T-helper 2 cell (primary cell): ENCODE data around the gene CPSF4L.

ENCODE experiments used
- DNase-seq, 5 experiments: peaks; one replicate each; pipeline versions ENCODE4 v3.0.0 to v3.0.0-alpha.2; 2012 to 2022

Gene CPSF4L

GRCh38 chr17:73289549-73290254, 28.0 kb upstream of the CPSF4L start:
- no peak for DNase-seq

GRCh38 chr17:73288534-73289302, 27.0 kb upstream of the CPSF4L start:
- DNase-seq, result no peak

GRCh38 chr17:73286863-73287296, 25.2 kb upstream of the CPSF4L start:
- DNase-seq, result no peak

- DNase-seq, result no peak
These were observed 24.5 kb upstream of the CPSF4L start for GRCh38 chr17:73285916-73286862.

- DNase-seq, result no peak
These were observed 23.9 kb upstream of the CPSF4L start for GRCh38 chr17:73285603-73285908.

- DNase-seq, result no peak
These were observed 23.4 kb upstream of the CPSF4L start for GRCh38 chr17:73284906-73285602.

GRCh38 chr17:73284354-73284753, 22.7 kb upstream of the CPSF4L start:
- DNase-seq, result no peak

GRCh38 chr17:73283841-73284282, 22.2 kb upstream of the CPSF4L start:
- no peak for DNase-seq

- DNase-seq, result no peak
These were observed 21.6 kb upstream of the CPSF4L start for GRCh38 chr17:73283250-73283649.

- no peak for DNase-seq
These were observed 20.9 kb upstream of the CPSF4L start for GRCh38 chr17:73282629-73283028.

GRCh38 chr17:73281928-73282327, 20.2 kb upstream of the CPSF4L start:
- no peak for DNase-seq

- DNase-seq, result no peak
These were observed 18.5 kb upstream of the CPSF4L start for GRCh38 chr17:73280191-73280590.

GRCh38 chr17:73279704-73280103, 18.0 kb upstream of the CPSF4L start:
- DNase-seq, result no peak

GRCh38 chr17:73278465-73279453, 17.1 kb upstream of the CPSF4L start:
- no peak for DNase-seq

GRCh38 chr17:73278049-73278464, 16.4 kb upstream of the CPSF4L start:
- no peak for DNase-seq

- no peak for DNase-seq
These were observed 12.8 kb upstream of the CPSF4L start for GRCh38 chr17:73274490-73274889.

- no peak for DNase-seq
These were observed 11.2 kb upstream of the CPSF4L start for GRCh38 chr17:73272906-73273218.

- no peak for DNase-seq
These were observed 9.4 kb upstream of the CPSF4L start for GRCh38 chr17:73271072-73271471.

GRCh38 chr17:73269791-73270190, 8.1 kb upstream of the CPSF4L start:
- DNase-seq, result no peak

- DNase-seq, result no peak
These were observed 7.6 kb upstream of the CPSF4L start for GRCh38 chr17:73269329-73269615.

- no peak for DNase-seq
These were observed 7.1 kb upstream of the CPSF4L start for GRCh38 chr17:73268582-73269328.
